ACHN (cell line): ENCODE measurements around the gene CPE.
"Not testable (repeated sequence)": the region's sequence is repeated elsewhere in the genome, so short reads cannot be mapped to it uniquely, and the experiment has no call there.

Source experiments
- DNase-seq: peaks from one replicate; pipeline ENCODE4 v3.0.0-alpha.2; 2015
- in situ Hi-C: cut with HindIII; loops from 2 replicates; pipeline ENCODE4 v1.10.0; 2017; ENCODE audit warnings: low sequenced_read_pairs, low pct_ligation_motif_present, low pct_unique_long_range_greater_than_20kb

Gene CPE

DNA sequence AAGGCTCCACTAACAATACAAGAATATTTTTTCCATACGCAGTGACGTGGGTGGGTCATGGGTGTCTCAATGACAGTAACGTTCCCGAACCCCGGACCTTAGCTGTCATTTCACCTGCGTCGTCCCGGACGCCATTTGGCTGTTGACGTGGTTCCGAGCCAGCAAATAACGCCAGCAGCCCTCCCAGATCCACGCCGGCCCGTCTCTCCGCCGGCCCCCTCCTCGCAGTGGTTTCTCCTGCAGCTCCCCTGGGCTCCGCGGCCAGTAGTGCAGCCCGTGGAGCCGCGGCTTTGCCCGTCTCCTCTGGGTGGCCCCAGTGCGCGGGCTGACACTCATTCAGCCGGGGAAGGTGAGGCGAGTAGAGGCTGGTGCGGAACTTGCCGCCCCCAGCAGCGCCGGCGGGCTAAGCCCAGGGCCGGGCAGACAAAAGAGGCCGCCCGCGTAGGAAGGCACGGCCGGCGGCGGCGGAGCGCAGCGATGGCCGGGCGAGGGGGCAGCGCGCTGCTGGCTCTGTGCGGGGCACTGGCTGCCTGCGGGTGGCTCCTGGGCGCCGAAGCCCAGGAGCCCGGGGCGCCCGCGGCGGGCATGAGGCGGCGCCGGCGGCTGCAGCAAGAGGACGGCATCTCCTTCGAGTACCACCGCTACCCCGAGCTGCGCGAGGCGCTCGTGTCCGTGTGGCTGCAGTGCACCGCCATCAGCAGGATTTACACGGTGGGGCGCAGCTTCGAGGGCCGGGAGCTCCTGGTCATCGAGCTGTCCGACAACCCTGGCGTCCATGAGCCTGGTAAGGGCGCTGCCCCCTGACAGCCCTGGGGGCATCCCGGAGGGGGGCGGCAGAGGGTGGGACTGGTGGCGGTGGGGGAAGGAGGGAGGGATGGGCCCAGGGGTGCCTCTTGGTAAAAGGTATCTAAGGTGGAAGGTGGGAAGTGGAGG, at the start of gene CPE:
Gene CPE, plus strand, starts transcription at position 264 of the 933 bp plus-strand sequence. Its CDS starts 214 bp downstream, at position 478.
- peak; percentile 59 for DNase-seq
- in situ Hi-C loops = no loop called here

DNA sequence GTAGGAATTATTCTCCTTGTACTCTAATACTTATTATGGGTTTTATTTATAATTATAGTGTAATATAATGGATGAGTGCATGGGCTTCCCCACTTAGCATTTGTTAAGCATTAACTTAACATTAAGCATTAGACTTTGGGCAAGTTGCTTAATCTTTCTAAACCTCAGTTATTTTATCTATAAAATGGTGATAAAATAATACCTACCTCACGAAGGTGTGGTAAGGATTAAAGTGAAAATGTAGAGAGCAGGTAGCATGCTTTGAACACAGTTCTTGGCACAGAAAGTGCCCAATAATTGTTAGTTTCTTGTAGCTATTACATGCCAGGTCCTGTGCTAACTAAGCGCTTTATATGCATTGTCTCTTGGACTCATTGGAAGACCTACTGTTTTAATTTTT, 48.7 kb upstream of the CPE start:
- no peak for DNase-seq
- in situ Hi-C loops = no loop called here

DNA sequence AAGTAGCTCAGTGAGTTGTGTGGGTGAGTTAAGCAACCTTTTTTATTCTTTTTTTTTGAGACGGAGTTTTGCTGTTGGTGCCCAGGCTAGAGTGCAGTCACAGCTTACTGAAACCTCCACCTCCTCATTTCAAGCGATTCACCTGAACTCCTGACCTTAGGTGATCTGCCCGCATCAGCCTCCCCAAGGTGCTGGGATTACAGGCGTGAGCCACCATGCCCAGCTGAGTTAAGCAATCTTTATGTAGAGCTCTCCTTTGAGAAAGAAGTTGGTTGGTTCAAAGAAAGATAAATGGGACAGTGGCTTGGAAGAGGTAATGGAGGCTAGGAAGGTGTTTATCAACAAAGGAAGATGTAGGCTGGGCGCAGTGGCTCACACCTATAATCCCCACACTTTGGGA, 48.1 kb upstream of the CPE start:
- no peak for DNase-seq
- in situ Hi-C loops = no loop called here

DNA sequence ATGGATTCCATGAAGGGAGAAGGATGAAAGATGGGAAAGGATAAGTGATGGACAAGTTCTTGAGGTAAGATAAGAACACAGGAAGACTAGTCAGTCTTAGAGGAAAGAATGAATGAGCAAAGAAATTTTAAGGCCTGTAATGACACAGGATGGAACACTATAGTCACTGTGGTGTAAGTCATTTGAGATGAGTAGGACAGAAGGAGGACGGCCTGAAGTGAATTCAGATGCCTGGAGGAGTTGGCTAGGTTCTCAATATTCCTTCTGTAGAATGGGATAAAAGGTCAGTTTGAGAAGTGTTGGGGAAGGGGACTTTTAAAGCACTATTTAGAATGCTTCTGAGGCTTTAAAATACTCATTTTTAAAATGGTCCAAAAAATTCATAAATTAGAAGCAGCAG, 47.4 kb upstream of the CPE start:
- no peak for DNase-seq
- in situ Hi-C loops = no loop called here

DNA sequence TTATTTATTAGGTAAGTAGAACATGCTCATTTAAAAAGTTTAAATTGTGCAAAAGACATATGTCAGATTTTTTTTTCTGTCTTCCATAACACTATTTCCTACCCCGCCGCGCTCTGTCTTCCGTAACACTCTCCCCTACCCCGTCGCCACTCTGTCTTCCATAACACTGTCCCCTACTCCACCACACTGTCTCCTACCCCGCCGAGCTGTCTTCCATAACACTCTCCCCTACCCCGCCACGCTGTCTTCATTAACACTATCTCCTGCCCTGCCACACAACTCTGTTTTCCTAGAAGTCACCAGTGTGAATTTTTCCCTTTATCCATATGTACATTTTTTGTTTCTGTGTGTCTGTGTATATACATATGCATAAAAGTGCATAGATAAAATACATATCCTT, 47.0 kb upstream of the CPE start:
- in situ Hi-C loops = no loop called here
- DNase-seq = no peak

DNA sequence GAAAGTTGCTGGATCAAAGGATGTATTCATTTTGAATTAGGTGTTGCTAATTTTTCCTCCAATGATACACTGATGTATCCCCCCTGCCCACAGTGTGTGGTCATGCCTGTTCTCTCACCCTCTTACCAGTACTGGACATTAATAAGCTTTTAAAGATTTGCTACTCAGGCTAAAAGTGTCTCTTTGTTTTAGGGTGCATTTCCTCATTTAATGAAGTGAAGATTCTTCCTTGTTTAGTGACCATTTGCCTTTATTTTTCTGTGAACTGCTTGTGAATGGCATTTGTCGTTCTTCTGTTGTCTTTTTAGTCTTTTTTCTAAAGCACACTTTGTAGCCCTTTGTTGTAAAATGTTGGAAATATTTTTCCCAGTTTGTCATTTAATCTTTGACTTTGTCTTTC, 46.3 kb upstream of the CPE start:
- no peak for DNase-seq
- in situ Hi-C loops = no loop called here

DNA sequence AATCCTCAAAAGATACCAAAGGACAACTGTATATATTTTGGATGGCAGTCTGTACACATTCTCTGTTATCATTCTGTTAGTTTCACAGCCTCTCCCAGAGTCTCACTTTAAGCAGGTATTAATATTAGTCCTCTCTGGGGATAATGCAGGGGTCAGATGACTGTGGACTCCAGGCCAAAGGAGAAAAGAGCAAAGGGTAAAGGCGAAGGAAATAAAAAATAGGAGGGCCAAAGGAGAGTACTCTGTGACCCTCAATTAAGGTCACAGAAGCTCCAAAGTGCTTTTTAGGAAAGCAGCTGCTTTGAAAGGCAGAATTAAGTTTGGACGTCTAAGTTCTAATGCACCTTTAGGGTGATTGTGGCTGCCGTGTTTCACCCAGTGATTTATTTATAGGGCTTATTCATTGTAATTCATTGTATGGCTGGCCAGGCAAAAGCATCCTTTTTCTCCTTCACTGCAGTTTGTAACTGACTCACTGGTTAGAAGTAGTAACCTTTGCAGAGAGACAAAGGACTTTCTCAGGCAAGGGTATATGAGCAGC, 43.6 kb upstream of the CPE start:
- in situ Hi-C loops = no loop called here
- DNase-seq = no peak

DNA sequence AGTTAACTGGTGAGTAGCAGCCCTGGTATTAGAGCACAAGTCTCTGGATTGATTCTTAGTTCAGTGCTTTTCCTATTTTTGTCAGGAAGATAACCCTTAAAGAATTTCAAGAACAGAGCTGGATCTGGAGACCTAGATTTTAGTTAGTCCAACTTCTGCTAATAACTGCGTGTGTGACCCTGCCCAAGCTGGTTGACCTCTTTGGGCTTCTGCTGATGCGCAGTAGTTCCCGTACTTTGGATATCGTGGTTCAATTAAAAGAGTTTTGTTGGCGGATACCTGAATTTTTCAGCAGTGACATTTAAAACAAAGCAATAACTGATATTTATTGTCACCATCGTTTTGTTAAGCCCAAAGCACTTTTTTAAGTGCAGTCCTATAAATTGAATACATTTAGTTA, 42.1 kb upstream of the CPE start:
- in situ Hi-C loops = no loop called here
- no peak for DNase-seq

DNA sequence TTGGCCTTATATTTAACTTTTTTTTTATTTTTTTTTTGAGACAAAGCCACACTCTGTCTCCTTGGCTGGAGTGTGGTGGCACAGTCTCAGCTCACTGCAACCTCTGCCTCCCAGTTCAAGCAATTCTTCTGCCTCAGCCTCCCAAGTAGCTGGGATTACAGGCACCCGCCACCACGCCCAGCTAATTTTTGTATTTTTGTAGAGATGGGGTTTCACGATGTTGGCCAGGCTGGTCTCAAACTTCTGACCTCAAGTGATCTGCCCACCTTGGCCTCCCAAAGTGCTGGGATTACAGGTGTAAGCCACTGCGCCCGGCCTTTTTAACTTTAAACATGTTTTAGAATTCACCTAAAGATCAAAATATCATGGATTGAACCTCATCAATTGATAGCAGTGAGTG, 36.5 kb upstream of the CPE start:
- DNase-seq, in situ Hi-C loops: not testable (repeated sequence)

DNA sequence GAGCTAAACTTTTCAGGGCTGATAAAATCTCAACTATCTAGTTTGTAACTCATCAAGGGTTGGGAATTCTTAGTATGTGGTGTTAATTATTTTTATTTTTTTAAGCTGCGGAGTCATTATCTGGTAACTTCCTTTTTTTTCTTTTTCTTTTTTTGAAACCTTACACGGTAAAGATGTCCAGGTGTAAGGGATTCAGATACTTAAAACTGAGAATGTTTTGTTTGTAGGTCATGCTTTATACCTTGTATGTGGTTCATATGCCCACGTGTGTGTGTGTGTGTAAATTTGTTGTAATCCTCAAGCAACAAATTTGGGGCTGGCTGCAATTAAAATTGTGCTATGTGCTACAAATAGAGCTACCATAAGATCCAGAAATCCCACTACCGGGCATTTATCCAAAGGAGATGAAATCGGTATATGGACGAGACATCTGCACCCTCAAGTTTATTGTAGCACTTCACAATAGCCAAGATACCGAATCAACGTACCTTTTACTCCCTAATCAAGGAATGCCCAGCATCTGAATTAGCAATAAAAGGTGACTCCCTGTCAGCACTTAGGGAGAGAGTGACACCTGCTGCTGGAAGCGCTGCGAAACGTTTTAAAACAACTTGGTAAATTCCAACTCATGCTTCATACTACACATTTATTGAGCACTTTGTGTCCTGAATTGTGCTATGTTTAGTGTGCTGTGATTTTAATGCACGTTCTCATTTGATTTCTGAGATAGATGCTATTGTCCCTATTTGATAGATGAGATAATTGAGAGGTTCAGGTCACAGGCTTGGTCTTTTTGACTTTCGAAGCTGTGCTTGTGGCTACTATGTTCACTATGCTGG, 35.2 kb upstream of the CPE start:
- DNase-seq = peak; percentile 32

DNA sequence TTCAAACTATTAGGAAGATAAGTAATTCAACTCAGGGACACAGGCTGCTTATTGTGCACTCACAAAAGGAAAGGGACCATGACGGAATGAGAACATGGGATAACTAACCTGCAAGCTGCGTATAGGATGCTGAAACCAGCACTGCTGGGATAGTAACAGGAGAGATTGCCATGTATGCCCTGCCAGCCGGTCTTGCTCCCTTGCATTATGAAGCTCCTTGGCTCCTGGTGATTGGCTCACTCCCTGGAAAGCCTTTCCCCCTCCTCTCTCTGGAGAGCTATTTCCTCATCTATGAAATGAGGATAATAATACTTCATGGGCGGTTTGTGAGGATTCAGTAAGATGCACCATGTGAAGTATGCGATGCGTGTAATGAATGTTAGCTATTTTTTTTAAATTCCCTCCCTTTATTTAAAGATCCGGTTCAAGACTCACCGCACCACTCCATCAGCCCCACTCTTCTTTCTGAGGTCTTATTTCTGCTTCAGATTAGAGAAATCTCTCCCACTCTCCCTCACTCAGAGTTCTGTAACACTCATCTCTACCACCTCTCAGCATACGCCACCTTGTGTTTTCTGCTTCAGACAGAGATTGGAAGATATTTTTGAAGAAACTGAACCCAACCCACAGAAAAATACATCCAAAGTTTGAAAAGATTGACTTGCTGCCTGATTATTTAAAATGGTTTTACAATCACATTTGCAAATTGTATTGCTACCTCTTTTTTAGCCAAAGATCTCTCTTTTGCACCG, 33.0 kb upstream of the CPE start:
- in situ Hi-C loops = no loop called here
- peak; percentile 6 for DNase-seq

More for the DNA sequence above, 35.2 kb upstream of the CPE start:
- in situ Hi-C loops = no loop called here

DNA sequence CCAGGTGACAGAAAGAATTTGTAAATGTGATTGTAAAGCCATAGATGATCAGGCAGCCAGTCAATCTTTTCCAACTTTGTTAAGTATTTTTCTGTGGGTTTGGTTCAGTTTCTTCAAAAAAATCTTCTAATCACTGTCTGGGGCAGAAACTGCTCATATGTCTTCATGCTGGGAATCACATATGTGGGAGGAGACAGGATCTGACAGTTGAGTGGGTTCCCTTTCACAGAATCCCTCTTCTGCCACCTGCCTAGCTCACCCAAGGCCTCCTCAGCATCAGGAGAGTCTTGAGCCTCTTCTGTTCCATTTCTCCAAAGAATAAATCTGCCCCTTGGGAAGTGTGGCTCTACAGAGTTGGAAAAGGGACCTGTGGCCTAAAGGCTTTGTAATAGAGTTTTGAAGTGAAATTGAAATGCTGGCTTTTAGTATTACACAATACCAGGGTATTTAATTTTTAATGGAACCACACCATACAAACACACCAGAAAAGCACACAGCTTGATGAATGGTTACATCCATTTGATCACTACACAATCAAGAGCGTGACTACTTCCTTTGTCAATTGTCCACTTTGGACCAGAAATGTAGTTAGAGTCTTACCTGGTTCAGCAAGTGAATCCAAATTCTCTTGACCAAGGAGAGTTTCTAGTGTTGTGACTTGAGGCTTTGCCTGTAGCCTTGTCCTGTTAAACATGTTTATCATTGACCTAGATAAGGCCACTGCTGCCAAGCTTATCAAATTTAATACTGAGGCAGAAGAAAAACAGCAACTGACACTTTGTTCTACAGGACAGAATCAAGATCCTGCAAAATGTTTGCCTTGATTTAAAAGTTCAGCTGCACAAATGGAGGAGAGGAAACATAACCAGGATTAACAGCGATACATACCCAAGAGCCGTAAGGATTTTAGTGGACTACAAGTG, 30.9 kb upstream of the CPE start:
- no peak for DNase-seq
- in situ Hi-C loops = no loop called here

DNA sequence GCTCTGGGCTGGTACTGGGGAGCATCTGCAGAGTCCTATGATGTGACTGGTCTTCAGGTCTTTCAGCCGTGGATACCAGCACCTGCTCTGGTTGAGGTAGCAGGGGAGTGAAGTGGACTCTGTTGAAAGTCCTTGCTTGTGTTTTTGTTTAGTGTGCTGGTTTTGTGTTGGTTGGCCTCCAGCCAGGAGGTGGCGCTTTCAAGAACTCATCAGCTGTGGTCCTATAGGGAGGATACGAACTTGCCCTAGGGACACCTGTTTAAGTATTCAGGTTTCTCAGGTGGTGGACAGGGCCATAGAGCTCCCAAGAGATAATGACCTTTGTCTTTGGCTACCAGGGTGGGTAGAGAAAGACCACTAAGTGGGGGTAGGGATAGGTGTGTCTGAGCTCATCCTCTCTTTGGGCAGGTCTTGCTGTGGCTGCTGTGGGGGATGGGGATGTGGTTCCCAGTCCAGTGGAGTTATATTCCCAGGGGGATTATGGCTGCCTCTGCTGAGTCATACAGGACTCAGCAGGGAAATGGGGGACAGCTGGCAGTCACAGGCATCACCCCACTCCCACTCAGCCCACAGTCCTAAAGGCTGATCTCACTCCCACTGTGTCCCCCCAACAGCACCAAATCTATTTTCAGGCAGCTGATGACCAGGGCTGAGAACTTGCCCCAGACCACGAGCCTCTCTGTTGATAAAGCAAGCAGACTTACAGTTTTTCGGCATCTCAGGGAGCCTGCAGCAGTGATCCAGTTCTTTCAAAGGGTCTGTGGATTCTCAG, 27.3 kb upstream of the CPE start:
- in situ Hi-C loops = no loop called here
- DNase-seq = no peak

DNA sequence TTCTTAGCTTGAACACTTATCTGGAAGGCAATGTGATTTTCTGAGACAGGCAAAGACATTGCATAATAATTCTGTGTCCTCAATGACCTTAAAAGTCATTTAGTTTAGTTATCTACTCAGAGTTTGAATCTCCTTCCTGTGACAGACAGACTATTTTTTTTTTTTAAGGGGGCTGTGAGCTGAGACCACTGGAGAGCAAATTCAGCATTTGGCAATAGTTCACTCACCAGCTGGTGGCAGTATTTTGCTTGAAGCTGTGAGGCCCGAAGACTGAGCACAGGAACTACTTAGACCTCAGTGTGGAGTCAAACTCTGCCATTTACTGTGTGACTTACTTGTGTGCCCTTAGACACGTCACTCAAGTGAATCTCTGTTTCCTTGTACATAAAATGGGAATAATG, 22.9 kb upstream of the CPE start:
- in situ Hi-C loops = no loop called here
- DNase-seq = peak; percentile 47

DNA sequence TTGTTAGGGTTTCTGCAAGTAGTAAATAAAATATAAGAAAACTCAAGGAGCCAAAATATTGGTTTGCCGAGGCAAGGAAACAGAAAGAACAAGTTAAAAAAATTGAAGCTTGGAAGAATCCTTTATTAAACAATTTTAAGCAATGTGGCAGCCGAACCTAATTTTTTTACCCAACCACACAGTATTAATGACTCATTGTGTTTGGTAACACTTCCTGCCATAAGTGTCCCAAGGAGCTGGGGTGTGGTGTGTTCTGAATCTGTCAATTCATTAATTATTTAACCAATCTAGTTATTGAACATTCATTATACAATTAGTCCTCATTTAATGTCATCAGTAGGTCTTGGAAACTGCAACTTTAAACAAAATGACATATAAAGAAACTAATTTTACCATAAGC, 19.3 kb upstream of the CPE start:
- in situ Hi-C loops = no loop called here
- no peak for DNase-seq

DNA sequence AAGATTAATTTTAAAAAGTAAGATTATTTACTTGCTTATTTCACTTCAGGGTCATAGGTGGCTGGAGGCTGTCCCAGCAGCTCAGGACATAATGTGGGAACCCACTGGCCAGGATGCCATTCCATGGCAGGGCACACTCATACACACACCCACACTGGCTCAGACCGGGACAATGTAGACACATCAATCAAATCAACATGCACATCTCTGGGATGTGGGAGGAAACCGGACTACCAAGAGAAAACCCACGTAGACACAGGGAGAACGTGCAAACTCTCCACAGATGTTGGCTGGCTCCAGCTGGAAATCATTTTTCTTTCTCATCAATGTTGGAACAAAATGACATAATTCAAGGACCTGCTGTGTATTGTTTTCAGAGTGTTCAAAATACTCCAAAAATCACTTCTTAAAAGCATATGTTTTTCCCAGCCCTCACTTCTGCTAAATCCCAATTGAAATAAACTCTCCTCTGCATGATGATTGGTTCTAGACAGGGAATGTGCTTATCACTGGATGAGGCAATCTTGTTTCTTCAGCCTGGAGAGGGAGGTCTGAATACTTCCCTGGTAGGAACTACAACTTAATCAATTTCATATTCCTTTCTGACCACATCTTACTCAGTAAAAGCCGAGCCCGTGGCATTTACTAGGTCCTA, 18.6 kb upstream of the CPE start:
- no peak for DNase-seq
- in situ Hi-C loops = no loop called here
